ENCODE data around the gene HPS1. TPM values are rescaled to one million over a fixed set of nuclear protein-coding genes. Genes with fewer than 3 reads are reported as not detected.

HPS1 gene
- total RNA-seq, 3 donors from 2014 or later (not counting 1 experiment from before 2014, with no cell fraction given) = 92.4 to 103 (median 102) TPM

DNA sequence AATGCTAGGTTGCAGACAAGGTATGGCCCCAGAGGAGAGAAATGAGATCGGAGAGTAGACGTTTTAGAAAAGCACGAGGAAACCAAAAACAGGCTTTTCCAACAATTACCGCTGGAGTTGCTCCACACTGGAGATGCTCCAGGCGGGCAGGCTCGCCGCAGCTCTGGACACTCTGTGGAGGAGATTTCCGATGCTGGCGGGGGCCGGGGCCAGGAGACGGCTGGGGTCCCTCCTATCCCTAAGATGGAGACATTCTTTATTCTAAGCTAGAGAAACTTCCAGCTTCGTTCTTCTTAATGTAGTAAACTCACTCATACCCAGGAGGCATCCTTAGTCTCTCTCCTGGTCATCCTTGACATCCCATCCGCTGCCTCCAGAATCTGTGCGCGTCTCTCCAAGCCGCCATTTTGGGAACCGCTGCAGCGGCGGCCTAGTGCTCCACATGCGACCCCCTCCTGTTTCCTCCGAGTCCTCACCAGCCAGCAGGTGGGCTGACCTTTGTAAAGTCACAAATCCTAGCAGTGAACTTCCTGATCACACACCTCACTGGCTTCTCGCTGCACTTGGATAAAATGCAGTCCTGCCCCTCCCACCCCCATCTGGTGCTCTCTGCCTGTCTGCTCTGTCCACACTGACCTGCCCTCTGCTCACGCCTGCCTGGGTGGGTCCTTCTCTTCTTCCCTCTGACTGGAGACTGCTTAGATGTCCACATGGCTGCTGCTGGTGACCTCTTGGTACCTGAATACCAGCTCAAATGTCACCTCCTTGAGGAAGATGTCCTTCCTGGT lies 43.6 kb downstream of the HPS1 start:
- Mint-ChIP-seq H3K4me1 (peaks cover 0 to 3% of the 10 kb centered on the region in 2 donors), H3K4me3 (no peak overlapping the region), H3K36me3 (no peaks in the 10 kb centered on the region), H3K27ac (no peak overlapping the region), H3K27me3 (ENCODE audit: low read depth in 2 of 2) (no peaks in the 10 kb centered on the region), H3K9me3 (no peaks in the 10 kb centered on the region)
- no peaks in the 10 kb centered on the region for H3K4me1 ChIP-seq (ENCODE audit: control insufficient read depth, insufficient read depth, low read length)
- ATAC-seq (no peak), DNase-seq (no peak)
- no peaks in the 10 kb centered on the region for H3K9me3 ChIP-seq (ENCODE audit: control insufficient read depth, insufficient read depth, low read length)
- no peaks in the 10 kb centered on the region for H3K27me3 ChIP-seq (ENCODE audit: control insufficient read depth, insufficient read depth, low read length)
- peaks cover 14% of the 10 kb centered on the region for H3K36me3 ChIP-seq (ENCODE audit: control insufficient read depth, insufficient read depth, low read length)
- TF ChIP-seq, protein P1, sequence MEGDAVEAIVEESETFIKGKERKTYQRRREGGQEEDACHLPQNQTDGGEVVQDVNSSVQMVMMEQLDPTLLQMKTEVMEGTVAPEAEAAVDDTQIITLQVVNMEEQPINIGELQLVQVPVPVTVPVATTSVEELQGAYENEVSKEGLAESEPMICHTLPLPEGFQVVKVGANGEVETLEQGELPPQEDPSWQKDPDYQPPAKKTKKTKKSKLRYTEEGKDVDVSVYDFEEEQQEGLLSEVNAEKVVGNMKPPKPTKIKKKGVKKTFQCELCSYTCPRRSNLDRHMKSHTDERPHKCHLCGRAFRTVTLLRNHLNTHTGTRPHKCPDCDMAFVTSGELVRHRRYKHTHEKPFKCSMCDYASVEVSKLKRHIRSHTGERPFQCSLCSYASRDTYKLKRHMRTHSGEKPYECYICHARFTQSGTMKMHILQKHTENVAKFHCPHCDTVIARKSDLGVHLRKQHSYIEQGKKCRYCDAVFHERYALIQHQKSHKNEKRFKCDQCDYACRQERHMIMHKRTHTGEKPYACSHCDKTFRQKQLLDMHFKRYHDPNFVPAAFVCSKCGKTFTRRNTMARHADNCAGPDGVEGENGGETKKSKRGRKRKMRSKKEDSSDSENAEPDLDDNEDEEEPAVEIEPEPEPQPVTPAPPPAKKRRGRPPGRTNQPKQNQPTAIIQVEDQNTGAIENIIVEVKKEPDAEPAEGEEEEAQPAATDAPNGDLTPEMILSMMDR (IDR thresholded peaks at IDR 0.05) = no peak
- H3K4me3 ChIP-seq (ENCODE audit: low read length) = no peak overlapping the region
- no peak overlapping the region for H3K27ac ChIP-seq (ENCODE audit: low read length)
- intact Hi-C loops (cut with micrococcal nuclease) = no loop called here
- WGBS (ENCODE audit: insufficient coverage) = 98% methylated on average over 23 of the region's 23 CpGs

DNA sequence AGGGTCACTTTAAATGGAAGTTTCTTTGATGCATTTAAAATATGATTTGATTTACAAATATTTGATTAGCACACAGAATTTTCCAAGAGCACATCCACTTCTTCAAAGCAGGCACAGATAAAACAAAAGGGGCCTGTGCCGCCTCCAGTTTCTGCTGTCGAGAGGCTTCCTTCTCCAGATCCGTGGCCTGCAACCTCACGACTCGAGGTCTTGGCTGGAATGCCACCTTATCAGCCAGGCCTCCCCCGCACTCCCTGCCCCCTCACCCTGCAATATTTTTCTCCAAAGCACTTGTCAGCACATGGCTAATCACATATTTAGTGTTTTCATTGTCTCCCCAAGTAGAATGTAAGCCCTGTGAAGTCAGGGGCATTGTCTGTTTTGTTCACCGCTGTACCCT lies 44.3 kb downstream of the HPS1 start:
- WGBS (ENCODE audit: insufficient coverage) = 97% methylated on average over 7 of the region's 7 CpGs
- no peaks in the 10 kb centered on the region for H3K27me3 Mint-ChIP-seq (ENCODE audit: low read depth in 2 of 2)
- H3K4me3 Mint-ChIP-seq = no peak overlapping the region

DNA sequence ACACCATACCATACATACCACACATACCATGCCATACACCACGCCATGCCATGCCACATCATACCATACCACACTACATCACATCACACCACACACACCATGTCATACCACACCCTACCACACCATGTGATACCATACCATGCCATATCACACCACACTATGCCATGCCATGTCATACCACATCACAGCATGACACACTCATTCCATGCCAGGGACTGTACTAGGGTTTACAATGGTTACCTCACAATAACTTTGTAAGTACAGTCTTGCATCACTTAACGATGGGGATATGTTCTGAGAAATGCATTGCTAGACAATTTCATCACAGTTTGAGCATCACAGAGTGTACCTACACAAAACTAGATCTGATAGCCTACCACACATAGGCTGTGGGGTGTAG lies 46.3 kb downstream of the HPS1 start:
- TF ChIP-seq, protein P1 (IDR thresholded peaks at IDR 0.05) = no peak
- no peaks in the 10 kb centered on the region for H3K9me3 ChIP-seq (ENCODE audit: control insufficient read depth, insufficient read depth, low read length)
- Mint-ChIP-seq H3K9me3 (no peaks in the 10 kb centered on the region), H3K4me3 (no peak overlapping the region), H3K27ac (no peak overlapping the region), H3K4me1 (peaks cover 0 to 13% of the 10 kb centered on the region in 2 donors), H3K36me3 (no peaks in the 10 kb centered on the region), H3K27me3 (ENCODE audit: low read depth in 2 of 2) (no peaks in the 10 kb centered on the region)
- peak in 1 of 3 donors; percentile 34 for ATAC-seq
- intact Hi-C loops (cut with micrococcal nuclease) = no loop called here
- peaks cover 6% of the 10 kb centered on the region for H3K4me1 ChIP-seq (ENCODE audit: control insufficient read depth, insufficient read depth, low read length)
- WGBS (ENCODE audit: insufficient coverage) = 94% methylated on average over 2 of the region's 2 CpGs
- DNase-seq = no peak
- H3K36me3 ChIP-seq (ENCODE audit: control insufficient read depth, insufficient read depth, low read length) = peaks cover 23% of the 10 kb centered on the region
- no peak overlapping the region for H3K27ac ChIP-seq (ENCODE audit: low read length)
- H3K4me3 ChIP-seq (ENCODE audit: low read length) = no peak overlapping the region
- H3K27me3 ChIP-seq (ENCODE audit: control insufficient read depth, insufficient read depth, low read length) = no peaks in the 10 kb centered on the region

More for the DNA sequence above, 44.3 kb downstream of the HPS1 start:
- Histone ChIP-seq H3K9me3 (ENCODE audit: control insufficient read depth, insufficient read depth, low read length) (no peaks in the 10 kb centered on the region), H3K4me3 (ENCODE audit: low read length) (no peak overlapping the region), H3K27ac (ENCODE audit: low read length) (no peak overlapping the region), H3K36me3 (ENCODE audit: control insufficient read depth, insufficient read depth, low read length) (peaks cover 14% of the 10 kb centered on the region), H3K4me1 (ENCODE audit: control insufficient read depth, insufficient read depth, low read length) (peaks cover 3% of the 10 kb centered on the region), H3K27me3 (ENCODE audit: control insufficient read depth, insufficient read depth, low read length) (no peaks in the 10 kb centered on the region)
- Mint-ChIP-seq H3K9me3 (no peaks in the 10 kb centered on the region), H3K4me1 (peaks cover 0 to 7% of the 10 kb centered on the region in 2 donors), H3K36me3 (no peaks in the 10 kb centered on the region), H3K27ac (no peak overlapping the region)
- no peak for ATAC-seq
- no peak for DNase-seq
- TF ChIP-seq, protein P1 (IDR thresholded peaks at IDR 0.05) = no peak
- intact Hi-C loops (cut with micrococcal nuclease) = no loop called here

Measured in natural killer cell (primary cell).